Stimulated activated naive B cell treated with anti-CD40 and anti-IgM and Interleukin-4, amounts not matched to agents 10 μg/mL and 1 μg/mL and 100 μg/mL, for 72 hours (primary cell): Measurements from ENCODE around the gene CD3E.

Experiments used
- ATAC-seq, 2 donors: fragments of 150-1000 bp; cut with Tn5 transposase; replicated peaks; 2 replicates each; pipeline ENCODE4 v1.10.0; 2021; ENCODE audit warnings: moderate library complexity in 1 of 2
- DNase-seq: peaks from one replicate; pipeline ENCODE4 v3.0.0; 2021
- H3K27ac Mint-ChIP-seq: one replicate; pipeline ENCODE4 v1.8.0; 2022; ENCODE audit warnings: mild to moderate bottlenecking, mixed read lengths
- H3K27me3 Mint-ChIP-seq, 2 donors: one replicate each; pipeline ENCODE4 v1.8.0; 2022; ENCODE audit warnings: mixed read lengths in 2 of 2
- H3K36me3 Mint-ChIP-seq, 2 donors: one replicate each; pipeline ENCODE4 v1.8.0; 2022; ENCODE audit warnings: mixed read lengths in 2 of 2, mild to moderate bottlenecking in 1 of 2
- H3K4me1 Mint-ChIP-seq, 2 donors: one replicate each; pipeline ENCODE4 v1.8.0; 2022; ENCODE audit warnings: mixed read lengths in 2 of 2, mild to moderate bottlenecking in 1 of 2
- H3K4me3 Mint-ChIP-seq, 2 donors: one replicate each; pipeline ENCODE4 v1.8.0; 2022; ENCODE audit warnings: mild to moderate bottlenecking in 2 of 2, mixed read lengths in 2 of 2, moderate library complexity in 1 of 2
- H3K9me3 Mint-ChIP-seq, 2 donors: one replicate each; pipeline ENCODE4 v1.8.0; 2022; ENCODE audit warnings: mixed read lengths in 2 of 2, mild to moderate bottlenecking in 1 of 2

CD3E gene

GRCh38 chr11:118321386-118322082, 17.0 kb downstream of the CD3E start:
- DNase-seq (no peak), ATAC-seq (peak; percentile 69 to 79)
- Mint-ChIP-seq H3K27me3 (peaks cover 0 to 4% of the 10 kb centered on the region in 2 donors), H3K27ac (peak overlapping the region; percentile 25), H3K9me3 (peaks cover 0 to 1% of the 10 kb centered on the region in 2 donors), H3K36me3 (no peaks in the 10 kb centered on the region), H3K4me3 (no peak overlapping the region), H3K4me1 (peaks cover 29 to 50% of the 10 kb centered on the region in 2 donors)

GRCh38 chr11:118322721-118323120, 18.2 kb downstream of the CD3E start:
- Mint-ChIP-seq H3K9me3 (peaks cover 0 to 1% of the 10 kb centered on the region in 2 donors), H3K4me1 (peaks cover 23 to 40% of the 10 kb centered on the region in 2 donors), H3K36me3 (no peaks in the 10 kb centered on the region), H3K27ac (no peak overlapping the region), H3K4me3 (no peak overlapping the region), H3K27me3 (peaks cover 1 to 4% of the 10 kb centered on the region in 2 donors)
- ATAC-seq, result no peak
- no peak for DNase-seq

GRCh38 chr11:118325283-118325682, 20.8 kb downstream of the CD3E start:
- H3K27me3 Mint-ChIP-seq, result peaks cover 5 to 7% of the 10 kb centered on the region in 2 donors
- peaks cover 10 to 25% of the 10 kb centered on the region in 2 donors for H3K4me1 Mint-ChIP-seq
- no peak for ATAC-seq
- H3K27ac Mint-ChIP-seq, result no peak overlapping the region
- no peaks in the 10 kb centered on the region for H3K9me3 Mint-ChIP-seq
- DNase-seq, result no peak
- no peak overlapping the region for H3K4me3 Mint-ChIP-seq
- H3K36me3 Mint-ChIP-seq, result no peaks in the 10 kb centered on the region

- peaks cover 5 to 7% of the 10 kb centered on the region in 2 donors for H3K27me3 Mint-ChIP-seq
- ATAC-seq, result no peak
- H3K4me3 Mint-ChIP-seq, result no peak overlapping the region
- no peaks in the 10 kb centered on the region for H3K4me1 Mint-ChIP-seq
- no peak for DNase-seq
- no peaks in the 10 kb centered on the region for H3K36me3 Mint-ChIP-seq
- peaks cover 0 to 2% of the 10 kb centered on the region in 2 donors for H3K9me3 Mint-ChIP-seq
- H3K27ac Mint-ChIP-seq, result no peak overlapping the region
Measured at GRCh38 chr11:118328745-118329144, 24.2 kb downstream of the CD3E start.

- peaks cover 8 to 9% of the 10 kb centered on the region in 2 donors for H3K4me1 Mint-ChIP-seq
- H3K27me3 Mint-ChIP-seq, result peaks cover 5 to 7% of the 10 kb centered on the region in 2 donors
- H3K36me3 Mint-ChIP-seq, result no peaks in the 10 kb centered on the region
- no peak for DNase-seq
- no peak for ATAC-seq
- H3K9me3 Mint-ChIP-seq, result peaks cover 0 to 2% of the 10 kb centered on the region in 2 donors
- H3K27ac Mint-ChIP-seq, result no peak overlapping the region
- H3K4me3 Mint-ChIP-seq, result no peak overlapping the region
Measured at GRCh38 chr11:118334745-118335144, 30.2 kb downstream of the CD3E start.

GRCh38 chr11:118338637-118339061, 34.1 kb downstream of the CD3E start:
- Mint-ChIP-seq H3K27me3 (peaks cover 5 to 12% of the 10 kb centered on the region in 2 donors), H3K4me1 (peaks cover 8 to 9% of the 10 kb centered on the region in 2 donors), H3K36me3 (no peaks in the 10 kb centered on the region), H3K9me3 (no peaks in the 10 kb centered on the region), H3K27ac (peak overlapping the region; percentile 81), H3K4me3 (peak overlapping the region in 1 of 2 donors; percentile 12)
- DNase-seq (no peak), ATAC-seq (peak; percentile 62 to 66)

GRCh38 chr11:118339281-118339961, 34.9 kb downstream of the CD3E start:
- Mint-ChIP-seq H3K4me3 (no peak overlapping the region), H3K27ac (no peak overlapping the region)
- no peak for ATAC-seq

GRCh38 chr11:118340449-118340848, 35.9 kb downstream of the CD3E start:
- H3K4me1 Mint-ChIP-seq, result peaks cover 8 to 9% of the 10 kb centered on the region in 2 donors
- ATAC-seq (no peak), DNase-seq (no peak)
- H3K9me3 Mint-ChIP-seq, result no peaks in the 10 kb centered on the region
- no peaks in the 10 kb centered on the region for H3K36me3 Mint-ChIP-seq
- peaks cover 14 to 24% of the 10 kb centered on the region in 2 donors for H3K27me3 Mint-ChIP-seq
- H3K4me3 Mint-ChIP-seq, result no peak overlapping the region
- H3K27ac Mint-ChIP-seq, result no peak overlapping the region

More at GRCh38 chr11:118339281-118339961, 34.9 kb downstream of the CD3E start:
- Mint-ChIP-seq H3K27me3 (peaks cover 5 to 14% of the 10 kb centered on the region in 2 donors), H3K4me1 (peaks cover 8 to 9% of the 10 kb centered on the region in 2 donors), H3K9me3 (no peaks in the 10 kb centered on the region), H3K36me3 (no peaks in the 10 kb centered on the region)
- no peak for DNase-seq

GRCh38 chr11:118341261-118341660, 36.7 kb downstream of the CD3E start:
- Mint-ChIP-seq H3K36me3 (no peaks in the 10 kb centered on the region), H3K4me3 (no peak overlapping the region), H3K27ac (no peak overlapping the region), H3K9me3 (no peaks in the 10 kb centered on the region), H3K27me3 (peaks cover 17 to 28% of the 10 kb centered on the region in 2 donors), H3K4me1 (peaks cover 8 to 9% of the 10 kb centered on the region in 2 donors)
- no peak for ATAC-seq
- DNase-seq, result no peak

- ATAC-seq (no peak), DNase-seq (no peak)
- H3K4me1 Mint-ChIP-seq, result peaks cover 8 to 9% of the 10 kb centered on the region in 2 donors
- no peaks in the 10 kb centered on the region for H3K9me3 Mint-ChIP-seq
- no peak overlapping the region for H3K4me3 Mint-ChIP-seq
- no peak overlapping the region for H3K27ac Mint-ChIP-seq
- peaks cover 15 to 26% of the 10 kb centered on the region in 2 donors for H3K27me3 Mint-ChIP-seq
- no peaks in the 10 kb centered on the region for H3K36me3 Mint-ChIP-seq
Measured at GRCh38 chr11:118341815-118342489, 37.4 kb downstream of the CD3E start.

- H3K9me3 Mint-ChIP-seq, result no peaks in the 10 kb centered on the region
- DNase-seq (no peak), ATAC-seq (no peak)
- peaks cover 8 to 9% of the 10 kb centered on the region in 2 donors for H3K4me1 Mint-ChIP-seq
- no peaks in the 10 kb centered on the region for H3K36me3 Mint-ChIP-seq
- H3K27me3 Mint-ChIP-seq, result peaks cover 18 to 28% of the 10 kb centered on the region in 2 donors
- H3K4me3 Mint-ChIP-seq, result no peak within 1 kb of the TSS
- no peak within 1 kb of the TSS for H3K27ac Mint-ChIP-seq
Measured at GRCh38 chr11:118342503-118343161, 38.1 kb downstream of the CD3E start, which contains the start of gene CD3D. Gene CD3D, minus strand, starts transcription at chr11:118342705. Its CDS starts 98 bp downstream, at chr11:118342607.

GRCh38 chr11:118343248-118343647, 38.7 kb downstream of the CD3E start:
- Mint-ChIP-seq H3K36me3 (no peaks in the 10 kb centered on the region), H3K27me3 (peaks cover 23 to 28% of the 10 kb centered on the region in 2 donors), H3K27ac (no peak overlapping the region), H3K4me1 (peaks cover 8% of the 10 kb centered on the region in 2 donors), H3K4me3 (no peak overlapping the region), H3K9me3 (no peaks in the 10 kb centered on the region)
- no peak for DNase-seq
- ATAC-seq, result peak; percentile 55 to 57

- Mint-ChIP-seq H3K9me3 (no peaks in the 10 kb centered on the region), H3K4me1 (peaks cover 0 to 1% of the 10 kb centered on the region in 2 donors), H3K27ac (no peak within 1 kb of the TSS), H3K4me3 (no peak within 1 kb of the TSS), H3K36me3 (no peaks in the 10 kb centered on the region), H3K27me3 (peaks cover 31 to 33% of the 10 kb centered on the region in 2 donors)
- ATAC-seq (no peak), DNase-seq (no peak)
Measured at GRCh38 chr11:118343981-118344515, 39.5 kb downstream of the CD3E start, which contains the start of gene CD3G. Gene CD3G, plus strand, starts transcription at chr11:118344344. Its CDS starts 80 bp downstream, at chr11:118344424.
